Pons (tissue), 1 donor: ENCODE data around the gene PEX5.
A peak's percentile ranks its signal among the peaks of the same experiment; 100 is the strongest.
"Not testable (repeated sequence)": the region's sequence is repeated elsewhere in the genome, so short reads cannot be mapped to it uniquely, and the experiment has no call there.

Experiments
- DNase-seq: peaks from one replicate; pipeline ENCODE4 v3.0.0-alpha.2; 2016; ENCODE audit warnings: low spot score

The PEX5 gene

GRCh38 chr12:7213745-7214144, 24.3 kb downstream of the PEX5 start:
- DNase-seq, result not testable (repeated sequence)

- no peak for DNase-seq
Measured at GRCh38 chr12:7217475-7218069, 28.1 kb downstream of the PEX5 start.

- DNase-seq, result peak; percentile 82
Measured at GRCh38 chr12:7219599-7220243, 30.2 kb downstream of the PEX5 start.

- DNase-seq, result no peak
Measured at GRCh38 chr12:7221486-7221885, 32.0 kb downstream of the PEX5 start.

GRCh38 chr12:7229741-7230140, 40.3 kb downstream of the PEX5 start:
- DNase-seq, result no peak

GRCh38 chr12:7241404-7242005, 52.0 kb downstream of the PEX5 start:
- DNase-seq, result no peak

GRCh38 chr12:7242176-7243101, 53.0 kb downstream of the PEX5 start:
- DNase-seq, result no peak

GRCh38 chr12:7251328-7251996, 62.0 kb downstream of the PEX5 start:
- DNase-seq, result not testable (repeated sequence)

GRCh38 chr12:7259060-7259459, 69.6 kb downstream of the PEX5 start:
- DNase-seq, result no peak
